A673 (cell line): ENCODE measurements around the gene PLP2. TPM values are rescaled to one million over a fixed set of nuclear protein-coding genes. Genes with fewer than 3 reads are reported as not detected.

Experiments
- BruUV-seq: library from RNA; stranded (reverse); fragments of 400-500 nt; replicated peaks from 2 replicates; lab custom pipeline; 2021; lab: Mats Ljungman, UMichigan
- CTCF ChIA-PET: fragments of 300-600 bp; sonication (Branson Sonifier 250); formaldehyde crosslinking; loops from one replicate; lab custom pipeline; 2022; ENCODE audit warnings: antibody characterized with exemption; lab: Charles Lee
- POLR2A ChIA-PET: fragments of 300-600 bp; sonication (Branson Sonifier 250); formaldehyde crosslinking; loops from one replicate; lab custom pipeline; 2022; ENCODE audit warnings: antibody characterized with exemption; ENCODE audit not compliant: low non-redundant PET; lab: Charles Lee
- DNase-seq: peaks from one replicate; pipeline ENCODE4 v3.0.0-alpha.2; 2015; ENCODE audit warnings: low spot score
- H3K27ac ChIP-seq: fragments of 200-600 bp; sonication (generic); 2 replicates; pipeline ENCODE4 v1.5.1; 2016; ENCODE audit warnings: mixed run types, low read depth, mild to moderate bottlenecking, mixed read lengths, antibody characterized with exemption, low read length; ENCODE audit not compliant: poor library complexity, severe bottlenecking
- H3K27me3 ChIP-seq: fragments of 200-600 bp; sonication (generic); replicated peaks from 2 replicates; pipeline ENCODE4 v1.6.1; 2017; ENCODE audit warnings: mixed run types, low read depth, mild to moderate bottlenecking, mixed read lengths, antibody characterized with exemption, low read length; ENCODE audit not compliant: insufficient read depth, poor library complexity
- H3K36me3 ChIP-seq: fragments of 200-600 bp; sonication (generic); 2 replicates; pipeline ENCODE4 v1.6.1; 2016; ENCODE audit warnings: mixed run types, mild to moderate bottlenecking, mixed read lengths, antibody characterized with exemption, low read length; ENCODE audit not compliant: insufficient read depth, poor library complexity, severe bottlenecking
- H3K4me1 ChIP-seq: fragments of 200-600 bp; sonication (generic); 2 replicates; pipeline ENCODE4 v1.6.1; 2017; ENCODE audit warnings: mixed run types, mild to moderate bottlenecking, mixed read lengths, antibody characterized with exemption, low read length; ENCODE audit not compliant: insufficient read depth, poor library complexity, severe bottlenecking
- H3K4me3 ChIP-seq: fragments of 200-600 bp; sonication (generic); 2 replicates; pipeline ENCODE4 v1.5.1; 2016; ENCODE audit warnings: low read depth, mixed run types, mild to moderate bottlenecking, mixed read lengths, low read length; ENCODE audit not compliant: poor library complexity, severe bottlenecking
- H3K9me3 ChIP-seq: fragments of 200-600 bp; sonication (generic); 2 replicates; pipeline ENCODE4 v1.6.1; 2016; ENCODE audit warnings: mixed run types, low read depth, mild to moderate bottlenecking, mixed read lengths, antibody characterized with exemption, low read length; ENCODE audit not compliant: poor library complexity, severe bottlenecking
- CTCF ChIP-seq: fragments of 300-800, 200-600 bp; sonication (generic); conservative IDR thresholded peaks from 2 replicates; pipeline ENCODE4 v1.5.1; 2017; ENCODE audit warnings: low read depth, mild to moderate bottlenecking, antibody characterized with exemption, low read length, moderate library complexity, mixed read lengths
- EZH2 ChIP-seq: fragments of 200-600 bp; sonication (generic); IDR thresholded peaks from 2 replicates; pipeline ENCODE4 v1.6.1; 2017; ENCODE audit warnings: borderline replicate concordance, low read depth, mild to moderate bottlenecking, mixed read lengths, antibody characterized with exemption, low read length; ENCODE audit not compliant: poor library complexity, severe bottlenecking
- intact Hi-C: fragments of 100-400 bp; cut with micrococcal nuclease; formaldehyde crosslinking; loops from one replicate; pipeline ENCODE4 v1.10.0; 2022; ENCODE audit not compliant: unreplicated experiment
- total RNA-seq: library from RNA; stranded (reverse); gene quantifications from 2 replicates; pipeline ENCODE4 v1.2.3, GENCODE V29; 2021

PLP2 gene
- total RNA-seq, 1 experiment from 2014 or later: 87.5 TPM

- CTCF ChIA-PET: no interaction called here
- Histone ChIP-seq H3K9me3 (no peaks in the 10 kb centered on the region), H3K27ac (no peak overlapping the region), H3K4me3 (no peak overlapping the region), H3K27me3 (no peaks in the 10 kb centered on the region), H3K4me1 (peaks cover 6% of the 10 kb centered on the region), H3K36me3 (no peaks in the 10 kb centered on the region)
- TF ChIP-seq CTCF (no peak), EZH2 (no peak)
- no peak for DNase-seq
- intact Hi-C loops: no loop called here
- BruUV-seq: no TSS peak
- POLR2A ChIA-PET: no interaction called here
Observed at GRCh38 chrX:49188468-49189076, 16.9 kb downstream of the PLP2 start.

- H3K36me3 ChIP-seq: no peaks in the 10 kb centered on the region
- peak overlapping the region; percentile 51 for H3K4me3 ChIP-seq
- TF ChIP-seq CTCF (no peak), EZH2 (no peak)
- H3K4me1 ChIP-seq: peaks cover 4% of the 10 kb centered on the region
- ChIA-PET POLR2A (no interaction called here), CTCF (no interaction called here)
- BruUV-seq: no TSS peak
- H3K27me3 ChIP-seq: no peaks in the 10 kb centered on the region
- H3K27ac ChIP-seq: peak overlapping the region; percentile 74
- intact Hi-C loops: no loop called here
- DNase-seq: no peak
- H3K9me3 ChIP-seq: no peaks in the 10 kb centered on the region
Observed at GRCh38 chrX:49189606-49190005, 17.9 kb downstream of the PLP2 start.

GRCh38 chrX:49190821-49191573 lies 19.3 kb downstream of the PLP2 start:
- intact Hi-C loops: loop anchor here (1.0 kb wide), 1 partner anchor 44 kb away; the partner anchor contains the start of gene CCDC22
- POLR2A ChIA-PET: interaction anchor here (0.7 to 1.0 kb wide), 3 partner anchors 25 to 91 kb away, joined by 4 to 5 read pairs (median 4); no protein-coding TSS in a partner anchor
- H3K9me3 ChIP-seq: no peaks in the 10 kb centered on the region
- H3K27ac ChIP-seq: peak overlapping the region; percentile 83
- DNase-seq: peak; percentile 98
- no peaks in the 10 kb centered on the region for H3K4me1 ChIP-seq
- no peaks in the 10 kb centered on the region for H3K36me3 ChIP-seq
- peak overlapping the region; percentile 61 for H3K4me3 ChIP-seq
- CTCF ChIA-PET: interaction anchor here (0.6 to 0.9 kb wide), 3 partner anchors 27 to 188 kb away, joined by 4 to 5 read pairs (median 5); no protein-coding TSS in a partner anchor
- no TSS peak for BruUV-seq
- TF ChIP-seq CTCF: no peak
- no peak for TF ChIP-seq EZH2
- H3K27me3 ChIP-seq: no peaks in the 10 kb centered on the region
